Right atrium auricular region (tissue), 2 donors: ENCODE data around the gene GTF2H3. TPM values are rescaled to one million over a fixed set of nuclear protein-coding genes. Genes with fewer than 3 reads are reported as not detected.

Source experiments
- DNase-seq: peaks from one replicate; pipeline ENCODE4 v3.0.0-alpha.2; 2019; ENCODE audit warnings: low spot score
- H3K27ac ChIP-seq, 2 donors: fragments of 200-600 bp; sonication (generic); 1 replicate in 1 of 2; 2 replicates in 1 of 2; pipeline ENCODE4 v1.5.1; 2016 to 2019
- H3K27me3 ChIP-seq, 2 donors: fragments of 200-600 bp; sonication (generic); one replicate each; pipeline versions ENCODE4 v1.5.1 to v1.6.0; 2017 to 2019
- H3K36me3 ChIP-seq: fragments of 200-600 bp; sonication (generic); one replicate; pipeline ENCODE4 v1.5.1; 2016
- H3K4me1 ChIP-seq, 2 donors: fragments of 200-600 bp; sonication (generic); one replicate each; pipeline versions ENCODE4 v1.5.1 to v1.6.0; 2017 to 2019
- H3K4me3 ChIP-seq, 2 donors: fragments of 200-600 bp; sonication (generic); 1 replicate in 1 of 2; 2 replicates in 1 of 2; pipeline ENCODE4 v1.5.1; 2017 to 2019; ENCODE audit warnings: mild to moderate bottlenecking in 1 of 2, moderate library complexity in 1 of 2
- H3K9me3 ChIP-seq, 2 donors: fragments of 200-600 bp; sonication (generic); one replicate each; pipeline ENCODE4 v1.5.1; 2019
- CTCF ChIP-seq, 2 donors: fragments of 200-600 bp; sonication (generic); IDR thresholded peaks; one replicate each; pipeline ENCODE4 v1.5.1; 2019; ENCODE audit warnings: antibody characterized with exemption in 2 of 2
- total RNA-seq, 2 donors: library from RNA; depleted of rRNA; stranded (reverse); fragments of >200 nt; gene quantifications; one replicate each; pipeline ENCODE4 v1.1.0, GENCODE V29; 2016

The GTF2H3 gene
- 1 to 10 TPM; 7.6 to 8.4 TPM for total RNA-seq

- H3K27ac ChIP-seq = peak within 1 kb of the TSS; percentile 78 to 79
- peaks cover 0 to 13% of the 10 kb centered on the region in 2 donors for H3K4me1 ChIP-seq
- peaks cover 36% of the 10 kb centered on the region for H3K36me3 ChIP-seq
- no peaks in the 10 kb centered on the region for H3K27me3 ChIP-seq
- H3K4me3 ChIP-seq = peak within 1 kb of the TSS; percentile 63 to 94
- TF ChIP-seq CTCF (IDR thresholded peaks at IDR 0.05) = no peak
- DNase-seq = peak; percentile 96
- H3K9me3 ChIP-seq = no peaks in the 10 kb centered on the region
Observed at GRCh38 chr12:123633379-123634141, at the start of gene GTF2H3, which contains the start of gene EIF2B1. Gene GTF2H3, plus strand, starts transcription at chr12:123633829. Its CDS starts 31 bp downstream, at chr12:123633860. Gene EIF2B1, minus strand, starts transcription at chr12:123633686. Its CDS starts 129 bp downstream, at chr12:123633557.

GRCh38 chr12:123591702-123592481, 41.7 kb upstream of the GTF2H3 start:
- TF ChIP-seq CTCF (IDR thresholded peaks at IDR 0.05) = no peak
- Histone ChIP-seq H3K9me3 (no peaks in the 10 kb centered on the region), H3K27ac (no peak overlapping the region), H3K27me3 (no peaks in the 10 kb centered on the region), H3K4me1 (peaks cover 0 to 25% of the 10 kb centered on the region in 2 donors), H3K4me3 (no peak overlapping the region), H3K36me3 (peaks cover 98% of the 10 kb centered on the region)
- no peak for DNase-seq

GRCh38 chr12:123595729-123596128, 37.9 kb upstream of the GTF2H3 start:
- H3K27ac ChIP-seq = no peak overlapping the region
- H3K36me3 ChIP-seq = peaks cover 79% of the 10 kb centered on the region
- no peak for TF ChIP-seq CTCF (IDR thresholded peaks at IDR 0.05)

GRCh38 chr12:123597100-123597499, 36.5 kb upstream of the GTF2H3 start:
- DNase-seq = no peak
- no peaks in the 10 kb centered on the region for H3K27me3 ChIP-seq
- H3K27ac ChIP-seq = no peak overlapping the region
- H3K4me3 ChIP-seq = no peak overlapping the region
- H3K36me3 ChIP-seq = peaks cover 65% of the 10 kb centered on the region
- no peaks in the 10 kb centered on the region for H3K9me3 ChIP-seq
- peaks cover 0 to 9% of the 10 kb centered on the region in 2 donors for H3K4me1 ChIP-seq
- no peak for TF ChIP-seq CTCF (IDR thresholded peaks at IDR 0.05)

More at GRCh38 chr12:123595729-123596128, 37.9 kb upstream of the GTF2H3 start:
- DNase-seq = no peak
- Histone ChIP-seq H3K4me3 (no peak overlapping the region), H3K4me1 (peaks cover 0 to 1% of the 10 kb centered on the region in 2 donors), H3K27me3 (no peaks in the 10 kb centered on the region), H3K9me3 (no peaks in the 10 kb centered on the region)

GRCh38 chr12:123598522-123598921, 35.1 kb upstream of the GTF2H3 start:
- H3K36me3 ChIP-seq = peaks cover 53% of the 10 kb centered on the region
- H3K4me1 ChIP-seq = peaks cover 0 to 17% of the 10 kb centered on the region in 2 donors
- no peak for DNase-seq
- TF ChIP-seq CTCF (IDR thresholded peaks at IDR 0.05) = no peak
- no peak overlapping the region for H3K27ac ChIP-seq
- H3K9me3 ChIP-seq = no peaks in the 10 kb centered on the region
- no peak overlapping the region for H3K4me3 ChIP-seq
- H3K27me3 ChIP-seq = no peaks in the 10 kb centered on the region
